AG10803 (cell line): ENCODE data around the gene DNAJB6.
"Not testable (repeated sequence)": the region's sequence is repeated elsewhere in the genome, so short reads cannot be mapped to it uniquely, and the experiment has no call there.

Experiments
- DNase-seq: peaks from one replicate; pipeline ENCODE4 v3.0.0; 2010; ENCODE audit warnings: low read depth
- H3K4me3 ChIP-seq: 2 replicates; pipeline ENCODE4 v1.5.1; 2011; ENCODE audit warnings: mild to moderate bottlenecking, low read length, control low read depth
- CTCF ChIP-seq: conservative IDR thresholded peaks from 2 replicates; pipeline ENCODE4 v1.5.1; 2011; ENCODE audit warnings: mild to moderate bottlenecking, low read length, control low read depth, inconsistent platforms

Gene DNAJB6

GRCh38 chr7:157445246-157445955, 108.6 kb downstream of the DNAJB6 start:
- H3K4me3 ChIP-seq = no peak overlapping the region
- TF ChIP-seq CTCF = no peak
- DNase-seq = no peak

GRCh38 chr7:157445956-157446295, 109.1 kb downstream of the DNAJB6 start:
- no peak for TF ChIP-seq CTCF
- DNase-seq = no peak

GRCh38 chr7:157446322-157446721, 109.5 kb downstream of the DNAJB6 start:
- H3K4me3 ChIP-seq = no peak overlapping the region
- no peak for TF ChIP-seq CTCF
- DNase-seq = no peak

More at GRCh38 chr7:157445956-157446295, 109.1 kb downstream of the DNAJB6 start:
- H3K4me3 ChIP-seq = no peak overlapping the region

- not testable (repeated sequence) for H3K4me3 ChIP-seq, DNase-seq
Observed at GRCh38 chr7:157454003-157454402, 117.2 kb downstream of the DNAJB6 start.

GRCh38 chr7:157457355-157458253, 120.8 kb downstream of the DNAJB6 start:
- no peak overlapping the region for H3K4me3 ChIP-seq
- no peak for TF ChIP-seq CTCF

GRCh38 chr7:157458254-157458633, 121.4 kb downstream of the DNAJB6 start:
- no peak for TF ChIP-seq CTCF
- no peak overlapping the region for H3K4me3 ChIP-seq
- no peak for DNase-seq

More at GRCh38 chr7:157457355-157458253, 120.8 kb downstream of the DNAJB6 start:
- DNase-seq = no peak

- no peak for TF ChIP-seq CTCF
- no peak overlapping the region for H3K4me3 ChIP-seq
- no peak for DNase-seq
Observed at GRCh38 chr7:157459966-157460365, 123.2 kb downstream of the DNAJB6 start.
